HG02763 (cell line): ENCODE results near the gene GOLGA8H.
A peak's percentile ranks its signal among the peaks of the same experiment; 100 is the strongest.
"Not testable (repeated sequence)": the region's sequence is repeated elsewhere in the genome, so short reads cannot be mapped to it uniquely, and the experiment has no call there.

ENCODE experiments used
- ATAC-seq: cut with Tn5 transposase; IDR thresholded peaks from one replicate; pipeline ENCODE4 v1.9.1; 2021; ENCODE audit warnings: mild to moderate bottlenecking, moderate library complexity; ENCODE audit not compliant: unreplicated experiment

Gene GOLGA8H

GRCh38 chr15:30603796-30604195, at the start of gene GOLGA8H:
Gene GOLGA8H, plus strand, starts transcription at chr15:30604028. Its CDS starts 98 bp downstream, at chr15:30604126.
- not testable (repeated sequence) for ATAC-seq

GRCh38 chr15:30566949-30567348, 36.9 kb upstream of the GOLGA8H start:
- not testable (repeated sequence) for ATAC-seq

- not testable (repeated sequence) for ATAC-seq
Observed at GRCh38 chr15:30573012-30573491, 30.8 kb upstream of the GOLGA8H start.

- ATAC-seq = not testable (repeated sequence)
Observed at GRCh38 chr15:30579394-30579970, 24.3 kb upstream of the GOLGA8H start.

GRCh38 chr15:30580716-30581115, 23.1 kb upstream of the GOLGA8H start:
- ATAC-seq = not testable (repeated sequence)

GRCh38 chr15:30598953-30599352, 4.9 kb upstream of the GOLGA8H start:
- not testable (repeated sequence) for ATAC-seq

GRCh38 chr15:30612271-30612670, 8.4 kb downstream of the GOLGA8H start:
- not testable (repeated sequence) for ATAC-seq

- not testable (repeated sequence) for ATAC-seq
Observed at GRCh38 chr15:30621342-30621741, 17.5 kb downstream of the GOLGA8H start.

- peak; percentile 96 for ATAC-seq
Observed at GRCh38 chr15:30625436-30626193, 21.8 kb downstream of the GOLGA8H start, which contains the start of gene ARHGAP11B. Gene ARHGAP11B, plus strand, starts transcription at chr15:30626128.

- ATAC-seq = peak; percentile 10
Observed at GRCh38 chr15:30626194-30626565, 22.4 kb downstream of the GOLGA8H start.

GRCh38 chr15:30626632-30627031, 22.8 kb downstream of the GOLGA8H start:
- ATAC-seq = not testable (repeated sequence)

GRCh38 chr15:30650012-30650929, 46.4 kb downstream of the GOLGA8H start:
- ATAC-seq = peak; percentile 89

GRCh38 chr15:30661154-30661553, 57.3 kb downstream of the GOLGA8H start:
- not testable (repeated sequence) for ATAC-seq
